ENCODE measurements around the gene PLD3.

GRCh38 chr19:40326201-40326600 is 22.3 kb upstream of the PLD3 start:
- TF ChIP-seq CTCF (IDR thresholded peaks at IDR 0.05): no peak
- TF ChIP-seq POLR2A (IDR thresholded peaks at IDR 0.05): no peak
